ENCODE data around the gene NRL.

DNA sequence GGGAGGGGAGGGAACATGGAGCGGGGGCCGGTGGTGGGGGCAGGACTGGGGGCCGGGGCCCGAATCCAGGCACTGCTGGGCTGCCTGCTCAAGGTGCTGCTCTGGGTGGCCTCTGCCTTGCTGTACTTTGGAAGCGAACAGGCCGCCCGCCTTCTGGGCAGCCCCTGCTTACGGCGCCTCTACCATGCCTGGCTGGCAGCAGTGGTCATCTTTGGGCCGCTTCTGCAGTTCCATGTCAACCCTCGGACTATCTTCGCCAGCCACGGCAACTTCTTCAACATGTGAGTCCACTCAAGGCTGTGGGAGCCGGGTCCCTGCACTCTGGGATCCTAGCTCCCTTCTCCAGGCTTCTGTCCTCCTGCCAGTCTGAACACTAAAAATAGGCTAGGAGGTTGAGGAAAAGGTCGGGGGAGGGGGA is 16.8 kb upstream of the NRL start:
- TF ChIP-seq, protein P1, sequence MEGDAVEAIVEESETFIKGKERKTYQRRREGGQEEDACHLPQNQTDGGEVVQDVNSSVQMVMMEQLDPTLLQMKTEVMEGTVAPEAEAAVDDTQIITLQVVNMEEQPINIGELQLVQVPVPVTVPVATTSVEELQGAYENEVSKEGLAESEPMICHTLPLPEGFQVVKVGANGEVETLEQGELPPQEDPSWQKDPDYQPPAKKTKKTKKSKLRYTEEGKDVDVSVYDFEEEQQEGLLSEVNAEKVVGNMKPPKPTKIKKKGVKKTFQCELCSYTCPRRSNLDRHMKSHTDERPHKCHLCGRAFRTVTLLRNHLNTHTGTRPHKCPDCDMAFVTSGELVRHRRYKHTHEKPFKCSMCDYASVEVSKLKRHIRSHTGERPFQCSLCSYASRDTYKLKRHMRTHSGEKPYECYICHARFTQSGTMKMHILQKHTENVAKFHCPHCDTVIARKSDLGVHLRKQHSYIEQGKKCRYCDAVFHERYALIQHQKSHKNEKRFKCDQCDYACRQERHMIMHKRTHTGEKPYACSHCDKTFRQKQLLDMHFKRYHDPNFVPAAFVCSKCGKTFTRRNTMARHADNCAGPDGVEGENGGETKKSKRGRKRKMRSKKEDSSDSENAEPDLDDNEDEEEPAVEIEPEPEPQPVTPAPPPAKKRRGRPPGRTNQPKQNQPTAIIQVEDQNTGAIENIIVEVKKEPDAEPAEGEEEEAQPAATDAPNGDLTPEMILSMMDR (IDR thresholded peaks at IDR 0.05; ENCODE audit: low read depth, low read length) = no peak
- no peak for TF ChIP-seq EZH2phosphoT487 (IDR thresholded peaks at IDR 0.05; ENCODE audit: low read depth)
